ENCODE data around the gene IZUMO1. TPM values are rescaled to one million over a fixed set of nuclear protein-coding genes. Genes with fewer than 3 reads are reported as not detected.

Gene IZUMO1
- total RNA-seq, result not detected in 2 replicates

DNA sequence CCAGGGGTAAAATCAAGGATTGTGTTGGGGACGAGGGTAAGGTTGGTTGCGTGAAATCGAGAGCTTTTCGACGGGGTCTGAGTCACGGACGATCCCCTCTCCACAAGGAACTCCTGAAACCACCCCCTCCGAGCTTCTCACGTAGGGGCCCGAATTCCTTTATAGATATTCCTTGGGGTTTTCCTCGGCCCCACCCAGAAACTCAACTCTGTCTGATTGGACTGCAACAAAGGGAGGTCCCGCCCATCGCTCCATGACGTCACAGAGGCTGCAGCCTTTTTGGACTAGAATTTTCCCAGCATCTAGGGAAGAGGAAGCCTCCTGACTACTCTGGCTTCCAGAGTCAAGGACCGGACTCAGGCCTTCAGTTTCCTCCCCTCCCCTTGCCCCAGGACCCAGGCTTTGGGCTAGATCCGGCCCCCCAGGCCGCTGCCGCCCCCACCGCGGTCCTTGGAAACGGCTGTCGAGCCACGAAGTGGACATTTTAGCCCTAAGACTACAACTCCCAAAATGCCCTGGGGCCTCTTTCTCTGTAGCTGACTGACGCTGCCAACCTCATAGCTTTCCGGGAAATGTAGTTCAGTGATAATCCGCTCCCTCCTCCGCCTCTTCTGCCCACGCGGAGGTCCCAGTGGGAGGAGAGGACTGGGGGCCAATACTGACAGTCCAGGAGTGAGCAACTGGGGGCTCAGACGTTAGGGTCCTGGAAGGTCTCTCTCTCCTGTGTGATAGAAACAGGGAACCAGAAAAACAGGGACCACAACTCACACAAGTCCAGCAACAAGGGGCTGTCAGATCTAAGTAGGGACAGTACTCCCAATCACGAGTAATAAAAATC, at the start of gene IZUMO1:
Gene IZUMO1, minus strand, starts transcription at position 172 of the 838 bp plus-strand sequence. CDS start 1,050 bp downstream, outside the sequence.

DNA sequence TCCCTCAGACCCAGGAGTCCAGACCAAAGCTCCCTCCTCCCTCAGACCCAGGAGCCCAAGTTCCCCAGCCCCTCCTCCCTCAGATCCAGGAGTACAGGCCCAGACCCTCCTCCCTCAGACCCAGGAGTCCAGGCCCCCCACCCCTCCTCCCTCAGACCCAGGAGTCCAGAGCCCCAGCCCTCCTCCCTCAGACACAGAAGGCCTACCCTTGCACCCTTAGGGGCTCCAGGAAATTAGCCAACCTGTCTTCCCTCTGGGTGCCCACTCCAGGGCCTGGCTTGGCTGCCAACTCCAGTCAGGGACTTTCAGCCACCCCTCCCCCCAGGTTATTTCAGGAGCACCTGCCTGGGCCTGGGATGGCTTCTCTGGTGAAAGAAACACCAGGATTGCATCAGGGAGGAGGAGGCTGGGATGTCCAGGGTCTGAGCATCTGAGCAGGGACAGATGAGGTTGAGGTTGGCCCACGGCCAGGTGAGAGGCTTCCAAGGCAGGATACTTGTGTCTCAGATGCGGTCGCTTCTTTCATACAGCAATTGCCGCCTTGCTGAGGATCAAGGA, 8.5 kb upstream of the IZUMO1 start, which contains the start of gene FGF21:
Gene FGF21, plus strand, starts transcription at position 441 of the 558 bp plus-strand sequence. CDS start 713 bp downstream, outside the sequence.

DNA sequence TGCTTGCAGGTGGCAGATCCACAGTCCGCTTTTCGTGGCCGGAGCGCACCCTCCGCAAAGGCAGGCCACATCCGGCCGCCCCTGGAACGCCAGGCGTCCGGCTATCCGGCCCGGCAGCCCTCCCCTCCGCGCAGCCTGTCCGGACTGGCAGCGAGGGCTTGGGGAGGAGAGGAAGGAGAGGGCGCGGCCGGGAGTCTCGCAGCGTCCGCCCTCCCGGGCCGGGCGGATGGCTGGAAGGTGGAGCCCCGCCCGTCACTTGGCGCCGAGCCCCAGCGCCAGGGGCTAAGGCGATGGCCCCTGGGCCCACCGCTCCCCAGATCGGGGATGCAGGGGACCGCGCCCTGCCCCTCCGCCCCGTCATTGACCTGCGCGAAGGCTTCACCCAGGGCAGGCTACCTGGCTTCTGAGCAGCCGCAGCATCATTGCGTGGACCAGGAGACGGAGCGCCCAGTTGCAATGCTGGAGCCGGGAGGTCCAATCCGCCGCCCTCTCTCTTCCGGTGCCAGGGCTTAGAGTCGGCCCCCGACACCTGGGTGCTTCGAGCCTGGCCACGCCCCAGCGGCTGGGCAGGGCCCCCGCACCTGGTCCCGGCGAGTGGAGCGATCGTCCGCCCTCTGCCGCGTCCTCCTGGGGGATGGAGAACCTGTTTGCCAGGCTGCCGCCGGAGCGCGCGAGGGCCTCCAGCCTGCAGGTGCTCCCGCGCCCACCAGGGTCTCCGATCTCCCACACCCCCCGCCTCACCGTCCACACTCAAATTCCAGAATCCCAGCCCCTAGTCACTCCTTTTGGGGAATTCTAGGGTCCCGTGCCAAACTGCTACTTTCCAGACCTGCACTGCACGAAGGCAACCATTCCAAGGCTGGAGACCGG, 6.0 kb upstream of the IZUMO1 start, which contains the start of gene FUT1:
Gene FUT1, minus strand, starts transcription at position 146 of the 870 bp plus-strand sequence. CDS start 1,360 bp downstream, outside the sequence.

DNA sequence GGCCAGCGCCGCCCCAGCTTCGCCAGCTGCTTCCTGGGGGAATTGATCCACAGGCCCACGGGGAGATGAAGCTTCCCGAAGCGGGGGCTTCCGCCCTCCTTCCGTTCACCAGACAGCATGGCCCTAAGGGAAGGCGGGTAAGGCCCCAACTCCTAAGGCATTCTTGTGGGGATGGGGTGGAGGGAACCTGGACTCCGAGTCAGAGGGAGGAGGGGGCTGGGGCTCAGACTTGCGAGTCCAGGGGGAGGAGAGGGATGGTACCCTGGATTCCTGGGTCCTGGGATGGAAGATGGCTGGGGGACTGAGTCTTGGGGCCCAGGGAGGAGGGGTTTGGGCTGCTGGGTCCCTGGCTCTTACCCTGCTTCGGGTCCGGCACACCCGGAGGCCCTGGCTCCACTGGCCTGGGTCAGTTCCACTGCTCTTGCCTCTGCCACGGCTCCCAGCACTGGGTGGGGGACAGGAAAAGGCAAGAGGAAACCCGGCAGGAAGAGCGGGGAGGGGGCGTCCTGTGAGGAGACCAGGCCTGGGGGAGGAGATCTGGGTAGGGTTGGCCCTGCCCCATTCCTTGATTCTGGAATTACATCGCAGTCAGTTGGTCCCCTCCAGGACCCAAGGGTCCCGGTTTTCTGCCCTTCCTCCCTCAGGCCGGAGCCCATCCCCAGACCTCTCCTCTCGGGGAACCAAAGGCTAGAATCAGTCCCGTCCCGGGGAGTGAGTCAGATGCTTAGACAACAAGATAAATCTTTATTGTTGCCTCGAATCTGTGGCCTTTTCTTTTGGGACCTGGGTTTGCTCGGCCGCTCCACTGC, 6.3 kb downstream of the IZUMO1 start, which contains the start of gene RASIP1:
Gene RASIP1, minus strand, starts transcription at position 447 of the 809 bp plus-strand sequence. Its CDS starts 328 bp downstream, at position 119.

DNA sequence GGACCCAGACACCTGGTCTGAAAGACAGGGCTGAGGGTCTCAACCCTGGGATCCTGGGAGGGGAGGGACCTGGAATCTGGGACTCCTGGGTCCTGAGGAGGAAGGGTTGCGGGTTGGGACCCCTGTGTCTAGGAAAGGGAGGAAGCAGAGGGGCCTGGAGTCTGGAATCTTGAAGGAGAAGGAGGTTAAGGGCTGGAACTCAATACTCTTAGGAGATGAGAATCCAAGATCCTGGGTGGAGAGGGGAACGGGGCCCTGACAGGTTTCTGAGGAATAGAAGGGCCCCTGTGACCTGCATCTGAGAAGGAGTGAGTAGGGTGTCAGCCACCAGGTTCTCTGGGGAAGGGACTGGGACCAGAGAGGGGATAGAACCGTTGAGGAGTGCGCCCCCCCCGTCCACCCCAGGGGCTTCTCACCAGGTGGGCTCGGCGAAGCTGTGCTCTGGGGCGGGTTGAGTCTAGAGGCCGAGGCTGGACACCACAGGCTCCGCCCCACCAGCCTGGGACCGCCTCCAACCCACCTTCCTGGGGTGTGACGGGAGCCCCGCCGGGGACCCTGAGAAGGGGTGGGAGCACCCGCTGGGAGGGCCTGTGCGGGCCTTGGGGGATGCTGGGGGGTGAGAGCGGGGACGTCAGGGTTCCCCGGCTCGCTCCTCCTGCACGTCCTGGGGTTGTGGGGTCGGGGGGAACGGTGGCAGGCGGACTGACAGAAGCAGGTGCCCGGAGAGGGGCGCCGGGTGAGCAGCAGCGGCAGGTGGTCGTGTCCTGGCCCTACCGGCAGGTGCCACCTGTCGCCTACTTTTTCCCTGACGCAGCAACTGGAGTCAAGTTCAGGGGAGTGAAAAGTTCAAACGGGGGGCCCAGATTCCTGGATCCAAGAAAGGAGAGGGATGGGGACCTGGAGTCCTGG, 27.2 kb downstream of the IZUMO1 start, which contains the start of gene MAMSTR:
Gene MAMSTR, minus strand, starts transcription at position 463 of the 909 bp plus-strand sequence. CDS start 694 bp downstream, outside the sequence.

DNA sequence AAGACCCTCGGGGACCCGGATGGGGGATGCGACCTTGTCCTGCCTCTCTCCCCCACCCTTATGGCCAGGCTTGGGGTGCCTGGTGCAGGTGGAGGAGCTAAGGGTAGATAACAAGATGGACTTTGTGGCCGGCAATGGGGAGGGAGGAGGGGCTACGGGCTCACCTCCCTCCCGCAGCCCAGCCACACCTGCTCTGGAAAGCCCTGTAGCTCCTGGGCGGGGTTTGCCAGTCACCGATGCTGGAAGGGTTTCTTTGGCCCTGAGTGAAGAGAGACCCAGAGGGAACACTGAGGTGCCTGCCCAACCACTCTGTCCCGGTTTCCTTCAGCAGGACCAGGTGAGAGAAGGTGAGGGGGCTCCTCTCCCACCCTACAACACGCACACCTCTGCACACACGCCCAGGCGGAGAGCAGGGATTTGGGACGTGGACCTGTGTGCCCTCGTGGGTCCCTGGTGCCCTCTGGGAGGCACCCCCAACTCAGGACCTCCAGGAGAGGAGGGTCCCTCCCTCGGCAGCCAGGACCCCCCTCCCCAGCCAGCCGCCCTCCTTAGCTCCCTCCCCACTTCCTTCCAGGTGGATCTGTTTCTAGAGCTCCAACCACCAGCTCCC, 50.9 kb downstream of the IZUMO1 start, which contains the start of gene FUT2:
Gene FUT2, plus strand, starts transcription at position 229 of the 610 bp plus-strand sequence. CDS start 6,986 bp downstream, outside the sequence.

Small RNA genes within 50 kb of the gene (small RNA-seq; reads per million reads assigned to genes)
- gene RNU6-317P, result not detected

Other genes starting within 250 kb of the IZUMO1 start
- gene LMTK3, start 235.1 kb downstream of the IZUMO1 start, total RNA-seq, result under 0.01 and 0.11 TPM in 2 replicates
- not detected in 2 replicates for gene SULT2B1, start 194.7 kb downstream of the IZUMO1 start, total RNA-seq
- gene SPACA4, start 140.2 kb downstream of the IZUMO1 start, total RNA-seq, result not detected in 2 replicates
- gene FAM83E, start 131.8 kb downstream of the IZUMO1 start, total RNA-seq, result 0.65 TPM in 1 of 2 replicates, not detected in the other
- gene RPL18, start 127.7 kb downstream of the IZUMO1 start, total RNA-seq, result 1,190 and 1,683 TPM in 2 replicates
- 8.4 and 8.9 TPM in 2 replicates for gene SPHK2, start 127.4 kb downstream of the IZUMO1 start, total RNA-seq
- 4.5 and 5.0 TPM in 2 replicates for gene DBP, start 109.5 kb downstream of the IZUMO1 start, total RNA-seq
- gene CA11, start 100.7 kb downstream of the IZUMO1 start, total RNA-seq, result 0.78 and 1.4 TPM in 2 replicates
- gene NTN5, start 73.9 kb downstream of the IZUMO1 start, total RNA-seq, result 0.22 TPM in 1 of 2 replicates, not detected in the other
- not detected in 2 replicates for gene FUT2, start 50.9 kb downstream of the IZUMO1 start, total RNA-seq
- gene MAMSTR, start 27.2 kb downstream of the IZUMO1 start, total RNA-seq, result 1.7 and 2.9 TPM in 2 replicates
- 0.91 and 1.3 TPM in 2 replicates for gene RASIP1, start 6.3 kb downstream of the IZUMO1 start, total RNA-seq
- gene FUT1, start 5.7 kb upstream of the IZUMO1 start, total RNA-seq, result 0.22 TPM in 1 of 2 replicates, not detected in the other
- not detected in 2 replicates for gene FGF21, start 8.6 kb upstream of the IZUMO1 start, total RNA-seq
- 21.4 and 28.0 TPM in 2 replicates for gene BCAT2, start 64.1 kb upstream of the IZUMO1 start, total RNA-seq
- gene HSD17B14, start 89.6 kb upstream of the IZUMO1 start, total RNA-seq, result 2.2 and 6.8 TPM in 2 replicates
- 23.1 and 31.3 TPM in 2 replicates for gene PLEKHA4, start 121.7 kb upstream of the IZUMO1 start, total RNA-seq
- gene PPP1R15A, start 125.5 kb upstream of the IZUMO1 start, total RNA-seq, result 59.2 and 70.2 TPM in 2 replicates
- gene TULP2, start 151.8 kb upstream of the IZUMO1 start, total RNA-seq, result 0.11 TPM in 1 of 2 replicates, not detected in the other
- 258 and 269 TPM in 2 replicates for gene NUCB1, start 153.4 kb upstream of the IZUMO1 start, total RNA-seq
- 0.13 and 0.32 TPM in 2 replicates for gene DHDH, start 186.8 kb upstream of the IZUMO1 start, total RNA-seq
- gene BAX, start 208.0 kb upstream of the IZUMO1 start, total RNA-seq, result 34.5 and 37.1 TPM in 2 replicates
- gene FTL, start 218.4 kb upstream of the IZUMO1 start, total RNA-seq, result 3,310 and 5,078 TPM in 2 replicates
- gene GYS1, start 246.4 kb upstream of the IZUMO1 start, total RNA-seq, result 37.5 and 61.8 TPM in 2 replicates
- gene RUVBL2, start 247.0 kb upstream of the IZUMO1 start, total RNA-seq, result 121 and 122 TPM in 2 replicates